Sigmoid colon (tissue), 4 donors: ENCODE data around the gene CXCL11.

Source experiments
- EP300 ChIP-seq, 4 donors: sonication (generic); formaldehyde crosslinking; IDR thresholded peaks; one replicate each; pipeline ENCODE4 v1.6.1; 2017; ENCODE audit warnings: antibody characterized with exemption in 4 of 4
- POLR2A ChIP-seq, 2 donors: fragments of 450-650 bp; IDR thresholded peaks; one replicate each; pipeline ENCODE4 v1.6.1; 2016; ENCODE audit warnings: antibody characterized with exemption in 2 of 2, mild to moderate bottlenecking in 2 of 2, moderate library complexity in 2 of 2
- POLR2AphosphoS5 ChIP-seq, 4 donors: sonication (generic); formaldehyde crosslinking; IDR thresholded peaks; one replicate each; pipeline ENCODE4 v1.6.1; 2017; ENCODE audit warnings: antibody characterized with exemption in 4 of 4
- TF ChIP-seq, protein P1 (sequence below), 4 experiments: fragments of 450-650 bp in 3 of 4; fragments of 200-600 bp in 1 of 4; IDR thresholded peaks; one replicate each; pipeline ENCODE4 v1.5.1; 2016 to 2019; ENCODE audit warnings: antibody characterized with exemption in 4 of 4, mild to moderate bottlenecking in 3 of 4, moderate library complexity in 2 of 4

DNA sequence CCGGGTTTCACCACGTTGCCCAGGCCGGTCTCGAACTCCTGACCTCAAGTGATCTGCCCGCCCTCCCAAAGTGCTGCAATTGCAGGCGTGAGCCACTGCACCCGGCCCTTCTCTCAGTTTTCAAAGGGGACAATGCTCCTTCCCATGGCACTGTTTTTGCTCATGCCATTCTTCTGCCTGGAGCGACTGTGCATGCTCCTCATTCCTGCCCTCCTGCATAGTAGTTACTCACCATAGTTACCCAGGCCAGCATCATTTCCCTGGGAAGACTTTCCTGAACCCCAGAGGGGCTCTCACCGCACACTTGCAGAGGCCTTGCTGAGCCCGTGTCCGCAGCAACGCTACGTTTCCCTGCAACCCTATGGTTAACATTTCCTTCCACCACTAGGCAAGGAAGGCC is 25.3 kb downstream of the CXCL11 start:
- TF ChIP-seq, protein P1, sequence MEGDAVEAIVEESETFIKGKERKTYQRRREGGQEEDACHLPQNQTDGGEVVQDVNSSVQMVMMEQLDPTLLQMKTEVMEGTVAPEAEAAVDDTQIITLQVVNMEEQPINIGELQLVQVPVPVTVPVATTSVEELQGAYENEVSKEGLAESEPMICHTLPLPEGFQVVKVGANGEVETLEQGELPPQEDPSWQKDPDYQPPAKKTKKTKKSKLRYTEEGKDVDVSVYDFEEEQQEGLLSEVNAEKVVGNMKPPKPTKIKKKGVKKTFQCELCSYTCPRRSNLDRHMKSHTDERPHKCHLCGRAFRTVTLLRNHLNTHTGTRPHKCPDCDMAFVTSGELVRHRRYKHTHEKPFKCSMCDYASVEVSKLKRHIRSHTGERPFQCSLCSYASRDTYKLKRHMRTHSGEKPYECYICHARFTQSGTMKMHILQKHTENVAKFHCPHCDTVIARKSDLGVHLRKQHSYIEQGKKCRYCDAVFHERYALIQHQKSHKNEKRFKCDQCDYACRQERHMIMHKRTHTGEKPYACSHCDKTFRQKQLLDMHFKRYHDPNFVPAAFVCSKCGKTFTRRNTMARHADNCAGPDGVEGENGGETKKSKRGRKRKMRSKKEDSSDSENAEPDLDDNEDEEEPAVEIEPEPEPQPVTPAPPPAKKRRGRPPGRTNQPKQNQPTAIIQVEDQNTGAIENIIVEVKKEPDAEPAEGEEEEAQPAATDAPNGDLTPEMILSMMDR (IDR thresholded peaks at IDR 0.05): no peak
- no peak for TF ChIP-seq EP300 (IDR thresholded peaks at IDR 0.05)
- TF ChIP-seq POLR2AphosphoS5 (IDR thresholded peaks at IDR 0.05): no peak
- no peak for TF ChIP-seq POLR2A (IDR thresholded peaks at IDR 0.05)
